Suppressor macrophage treated with lipopolysaccharide for 1 hour (primary cell): ENCODE measurements around the gene POLRMT.
"Not testable (repeated sequence)": the region's sequence is repeated elsewhere in the genome, so short reads cannot be mapped to it uniquely, and the experiment has no call there.

Experiments used
- DNase-seq, 3 donors: peaks; one replicate each; pipeline ENCODE4 v3.0.0-alpha.2; 2020 to 2022

POLRMT gene

GRCh38 chr19:610071-610800, 23.1 kb downstream of the POLRMT start:
- DNase-seq, result no peak

DNA sequence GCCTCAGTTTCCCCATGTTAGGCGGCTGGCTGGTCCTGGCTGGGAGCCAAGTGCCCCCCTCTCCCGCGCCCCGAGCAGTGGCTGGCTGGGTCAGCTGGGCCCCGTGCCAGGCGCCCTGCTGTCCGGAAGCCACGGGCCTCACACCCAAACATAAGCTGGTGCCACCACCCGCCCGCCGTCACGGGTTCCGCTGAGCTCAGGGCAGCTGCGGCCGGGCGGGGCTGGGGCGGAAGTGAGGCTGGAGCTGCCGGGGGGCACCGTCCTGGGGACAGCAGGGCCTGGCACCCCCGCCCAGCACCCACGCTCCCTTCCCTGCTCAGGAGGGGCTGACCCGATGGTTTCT, 24.4 kb downstream of the POLRMT start:
- peak; percentile 49 to 71 (median 54) for DNase-seq

- DNase-seq, result no peak
Observed at GRCh38 chr19:608155-609003, 25.0 kb downstream of the POLRMT start.

- no peak for DNase-seq
Observed at GRCh38 chr19:607301-608154, 25.8 kb downstream of the POLRMT start.

GRCh38 chr19:605061-605971, 28.0 kb downstream of the POLRMT start:
- DNase-seq, result not testable (repeated sequence)

- peak; percentile 19 to 51 (median 35) for DNase-seq
Observed at GRCh38 chr19:604355-604754, 29.0 kb downstream of the POLRMT start.

DNA sequence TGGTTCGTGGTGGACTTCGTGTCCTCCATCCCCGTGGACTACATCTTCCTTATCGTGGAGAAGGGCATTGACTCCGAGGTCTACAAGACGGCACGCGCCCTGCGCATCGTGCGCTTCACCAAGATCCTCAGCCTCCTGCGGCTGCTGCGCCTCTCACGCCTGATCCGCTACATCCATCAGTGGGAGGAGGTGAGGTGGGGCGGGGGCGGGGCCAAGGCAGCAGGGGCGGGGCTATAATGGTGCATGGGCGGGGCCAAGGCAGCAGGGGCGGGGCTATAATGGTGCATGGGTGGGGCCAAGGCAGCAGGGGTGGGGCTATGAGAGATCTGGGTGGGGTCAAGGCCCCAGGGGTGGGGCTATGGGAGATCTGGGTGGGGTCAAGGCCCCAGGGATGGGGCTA, 29.6 kb downstream of the POLRMT start:
- DNase-seq, result not testable (repeated sequence)

DNA sequence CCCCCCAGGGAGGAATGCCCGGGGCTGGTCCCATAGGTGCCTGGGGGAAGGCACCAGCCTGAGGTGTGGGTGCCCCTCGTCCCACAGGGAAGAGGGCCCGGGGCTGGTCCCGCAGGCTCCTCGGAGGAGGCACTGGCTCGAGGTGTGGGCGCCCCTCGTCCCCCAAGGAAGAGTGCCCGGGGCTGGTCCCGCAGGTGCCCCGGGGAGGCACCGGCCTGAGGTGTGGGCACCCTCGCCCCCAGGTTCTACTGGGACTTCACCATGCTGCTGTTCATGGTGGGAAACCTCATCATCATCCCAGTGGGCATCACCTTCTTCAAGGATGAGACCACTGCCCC, 30.1 kb downstream of the POLRMT start:
- DNase-seq, result not testable (repeated sequence)

DNA sequence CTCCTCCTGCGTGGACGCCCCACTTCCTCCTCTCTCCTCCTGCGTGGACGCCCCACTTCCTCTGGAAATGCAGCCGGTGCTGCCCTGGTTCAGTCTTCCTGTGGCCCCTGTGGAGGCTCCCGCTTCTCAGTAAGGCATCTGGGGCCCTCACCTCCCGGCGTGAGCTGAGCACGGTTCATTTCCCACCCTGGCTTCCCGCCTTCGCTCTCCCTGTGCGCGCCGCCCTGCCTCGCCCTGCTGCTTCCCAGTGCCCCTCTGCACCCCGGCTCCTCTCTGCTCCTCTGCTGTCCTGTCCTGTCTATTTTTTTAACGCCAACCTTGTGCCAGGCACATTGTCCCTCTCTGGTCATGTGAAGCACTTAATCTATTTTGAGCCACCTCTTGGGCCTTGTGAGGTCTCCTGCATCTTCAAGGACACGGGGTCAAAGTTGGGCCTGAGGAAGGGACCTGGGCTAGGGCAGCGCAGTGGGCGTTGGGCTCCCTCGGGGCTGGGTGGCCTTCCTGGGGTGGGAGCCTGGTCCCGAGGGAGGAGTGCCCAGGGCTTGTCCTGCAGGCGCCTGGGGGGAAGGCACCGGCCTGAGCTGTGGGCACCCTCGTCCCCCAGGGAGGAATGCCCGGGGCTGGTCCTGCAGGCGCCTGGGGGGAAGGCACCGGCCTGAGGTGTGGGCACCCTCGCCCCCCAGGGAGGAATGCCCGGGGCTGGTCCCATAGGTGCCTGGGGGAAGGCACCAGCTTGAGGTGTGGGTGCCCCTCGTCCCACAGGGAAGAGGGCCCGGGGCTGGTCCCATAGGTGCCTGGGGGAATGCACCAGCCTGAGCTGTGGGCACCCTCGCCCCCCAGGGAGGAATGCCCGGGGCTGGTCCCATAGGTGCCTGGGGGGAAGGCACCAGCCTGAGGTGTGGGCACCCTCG, 30.7 kb downstream of the POLRMT start:
- DNase-seq, result no peak

DNA sequence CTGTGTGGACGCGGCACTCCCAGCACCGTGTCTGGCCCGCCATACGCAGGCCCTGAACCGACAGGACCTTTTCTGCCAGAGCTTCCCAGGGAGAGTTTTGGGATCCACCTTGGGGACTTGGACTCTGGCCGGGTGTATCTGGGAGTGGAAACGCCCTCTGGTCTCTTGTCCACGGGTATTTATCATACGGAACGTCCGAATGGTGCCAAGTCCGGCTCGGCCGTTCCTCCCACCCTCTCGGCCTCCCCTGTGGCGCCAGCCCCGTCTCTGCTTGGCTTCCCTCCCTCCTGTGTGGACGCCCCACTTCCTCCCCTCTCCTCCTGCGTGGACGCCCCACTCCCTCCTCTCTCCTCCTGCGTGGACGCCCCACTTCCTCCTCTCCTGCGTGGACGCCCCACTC, 31.5 kb downstream of the POLRMT start:
- no peak for DNase-seq

GRCh38 chr19:601310-601709, 32.0 kb downstream of the POLRMT start:
- no peak for DNase-seq

- DNase-seq, result no peak
Observed at GRCh38 chr19:597406-598315, 35.7 kb downstream of the POLRMT start.

DNA sequence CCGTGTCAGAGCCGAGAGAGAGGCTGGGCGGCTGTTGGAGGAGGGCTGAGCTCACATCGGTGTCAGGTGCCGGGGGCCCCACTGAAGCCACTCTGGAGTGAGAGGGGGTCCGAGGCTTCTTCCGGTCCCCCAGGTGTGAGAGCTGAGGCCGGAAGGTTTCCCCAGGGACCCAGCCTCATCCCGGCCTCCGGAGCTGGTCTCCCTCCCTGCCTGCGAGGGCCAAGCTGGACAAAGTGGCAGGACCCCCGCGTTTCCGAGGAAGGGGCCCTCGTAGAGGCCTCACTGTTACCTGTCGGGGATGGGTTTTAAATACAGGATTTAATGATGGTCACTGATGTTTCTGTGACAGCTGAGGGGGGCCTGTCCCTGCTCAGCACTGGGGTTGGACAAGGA, 37.1 kb downstream of the POLRMT start:
- no peak for DNase-seq

DNA sequence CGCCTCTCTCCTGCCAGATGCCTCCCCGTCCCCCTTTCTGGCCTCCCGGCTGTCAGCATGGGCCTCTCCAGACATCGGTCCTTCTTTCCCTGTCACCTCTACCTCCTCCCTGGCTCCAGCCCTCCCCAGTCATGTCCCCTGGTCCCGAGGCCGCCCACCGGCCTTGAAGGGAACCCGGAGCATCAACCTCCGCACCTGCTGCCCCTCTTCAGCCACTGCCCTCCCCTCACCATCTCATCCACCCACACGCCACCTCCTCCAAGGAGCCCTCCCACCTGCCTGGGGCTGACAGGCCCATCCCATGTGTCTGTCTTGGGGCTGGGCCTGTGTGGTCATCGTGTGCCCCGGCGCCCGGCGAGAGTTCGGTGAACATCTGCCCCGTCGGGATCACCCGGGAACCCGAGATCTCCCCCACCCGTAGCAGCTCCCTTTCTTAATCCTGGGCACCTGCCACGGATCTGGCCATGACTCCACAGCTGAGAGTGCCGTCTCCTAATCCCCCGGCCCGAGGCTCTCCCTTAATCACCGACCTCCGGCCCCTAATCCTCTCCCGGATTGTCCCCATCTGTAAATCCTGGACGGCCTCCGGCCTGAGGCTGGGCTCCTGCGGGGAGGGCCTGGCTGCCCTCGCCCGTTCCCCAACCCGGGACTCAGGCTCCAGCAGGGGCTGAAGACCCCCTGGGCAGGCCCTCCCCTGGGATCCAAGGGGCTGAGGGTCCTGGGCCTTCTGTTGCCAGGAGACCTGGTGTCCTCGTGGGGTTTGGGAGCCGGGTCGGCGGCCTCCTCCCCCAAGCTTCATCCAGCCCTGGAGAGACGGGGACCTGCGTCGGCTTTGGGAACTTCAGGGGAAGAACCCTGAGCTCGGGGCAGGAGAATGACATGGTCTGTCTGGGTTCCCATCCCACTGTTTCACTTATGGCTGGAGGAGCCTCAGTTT, 37.7 kb downstream of the POLRMT start:
- DNase-seq, result no peak

- DNase-seq, result no peak
Observed at GRCh38 chr19:594265-594870, 39.0 kb downstream of the POLRMT start.

- peak in 1 of 3 donors; percentile 49 for DNase-seq
Observed at GRCh38 chr19:593505-593904, 39.8 kb downstream of the POLRMT start.

- DNase-seq, result no peak
Observed at GRCh38 chr19:593055-593454, 40.3 kb downstream of the POLRMT start.

- no peak for DNase-seq
Observed at GRCh38 chr19:592101-592500, 41.2 kb downstream of the POLRMT start.
